COLO829 (cell line): ENCODE results near the gene ZNF502.
A peak's percentile ranks its signal among the peaks of the same experiment; 100 is the strongest.
"Not testable (repeated sequence)": the region's sequence is repeated elsewhere in the genome, so short reads cannot be mapped to it uniquely, and the experiment has no call there.

Source experiments
- DNase-seq: peaks from one replicate; pipeline ENCODE4 v3.0.0; 2012; ENCODE audit warnings: low spot score

Gene ZNF502

GRCh38 chr3:44712455-44713075 lies at the start of gene ZNF502:
Gene ZNF502, plus strand, starts transcription at chr3:44712660. Its CDS starts 7,602 bp downstream, at chr3:44720262.
- DNase-seq, result peak; percentile 71

DNA sequence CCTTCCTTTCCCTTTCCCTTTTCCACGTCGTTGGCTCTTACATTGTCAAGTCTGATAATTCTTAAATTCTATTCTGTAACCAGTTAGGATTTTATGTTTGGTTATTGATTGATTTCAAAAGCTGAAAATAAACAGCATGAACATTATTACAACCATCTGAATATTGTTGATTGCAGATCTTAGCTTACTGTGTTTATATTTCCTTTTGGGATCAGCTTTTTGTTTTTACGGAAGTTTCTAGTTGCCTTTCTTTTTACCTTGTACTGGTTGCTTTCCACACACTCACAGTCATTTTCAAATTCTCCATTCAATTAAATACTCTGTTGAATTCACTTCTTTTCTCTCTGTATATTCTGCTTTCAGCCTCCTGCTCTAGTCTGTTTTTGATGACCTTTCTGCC lies 47.3 kb upstream of the ZNF502 start:
- DNase-seq, result no peak

GRCh38 chr3:44666346-44666745 lies 46.1 kb upstream of the ZNF502 start:
- no peak for DNase-seq

DNA sequence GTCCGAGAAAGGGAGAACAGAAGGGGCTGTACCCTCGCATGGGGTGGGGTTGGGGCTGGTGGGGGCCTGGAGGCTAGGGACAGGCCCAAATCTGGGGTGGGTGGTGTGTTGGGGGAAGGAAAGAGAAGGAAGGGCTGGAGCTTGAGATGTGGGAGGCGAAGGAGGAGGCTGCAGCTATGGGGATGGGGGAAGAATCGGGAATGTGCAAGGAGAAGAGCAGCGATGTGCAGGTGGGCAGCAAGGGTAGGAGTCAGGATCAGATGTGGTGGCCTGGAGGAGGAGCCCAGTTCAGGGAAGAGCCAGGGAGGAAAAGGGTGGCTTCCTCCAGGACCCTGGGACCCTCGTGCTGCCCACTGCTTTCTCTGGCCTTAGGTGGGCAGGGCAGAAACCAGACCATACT lies 42.7 kb upstream of the ZNF502 start:
- DNase-seq, result no peak

- not testable (repeated sequence) for DNase-seq
Observed at GRCh38 chr3:44673466-44673865, 39.0 kb upstream of the ZNF502 start.

- no peak for DNase-seq
Observed at GRCh38 chr3:44674211-44674610, 38.2 kb upstream of the ZNF502 start.

GRCh38 chr3:44678480-44679116 lies 33.9 kb upstream of the ZNF502 start:
- DNase-seq, result no peak

DNA sequence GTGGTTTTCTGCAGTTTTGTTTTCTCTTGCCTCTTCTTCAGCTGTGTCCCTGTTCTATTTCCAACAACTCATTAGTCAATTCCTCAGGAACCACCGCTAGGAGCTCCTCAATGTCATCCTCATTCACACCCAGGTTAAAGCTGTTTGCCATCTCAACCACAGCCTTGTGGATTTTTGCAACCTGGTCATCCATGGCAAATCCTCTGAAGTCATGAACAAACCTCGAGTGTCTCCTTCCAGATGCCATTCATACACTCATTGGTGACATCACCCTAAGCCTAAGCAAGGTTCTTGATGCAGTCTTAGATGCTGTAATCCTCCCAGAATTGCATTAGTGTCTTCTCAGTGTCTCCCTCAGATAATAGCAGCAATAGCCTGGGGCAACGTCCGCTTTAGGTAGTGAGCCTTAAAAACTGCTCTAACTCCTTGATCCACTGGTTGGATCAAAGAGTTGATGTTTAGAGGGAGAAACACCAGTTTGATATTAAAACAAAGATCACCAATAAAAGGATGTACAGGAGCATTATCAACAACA lies 31.5 kb upstream of the ZNF502 start:
- no peak for DNase-seq

GRCh38 chr3:44682182-44682896 lies 30.1 kb upstream of the ZNF502 start:
- no peak for DNase-seq

DNA sequence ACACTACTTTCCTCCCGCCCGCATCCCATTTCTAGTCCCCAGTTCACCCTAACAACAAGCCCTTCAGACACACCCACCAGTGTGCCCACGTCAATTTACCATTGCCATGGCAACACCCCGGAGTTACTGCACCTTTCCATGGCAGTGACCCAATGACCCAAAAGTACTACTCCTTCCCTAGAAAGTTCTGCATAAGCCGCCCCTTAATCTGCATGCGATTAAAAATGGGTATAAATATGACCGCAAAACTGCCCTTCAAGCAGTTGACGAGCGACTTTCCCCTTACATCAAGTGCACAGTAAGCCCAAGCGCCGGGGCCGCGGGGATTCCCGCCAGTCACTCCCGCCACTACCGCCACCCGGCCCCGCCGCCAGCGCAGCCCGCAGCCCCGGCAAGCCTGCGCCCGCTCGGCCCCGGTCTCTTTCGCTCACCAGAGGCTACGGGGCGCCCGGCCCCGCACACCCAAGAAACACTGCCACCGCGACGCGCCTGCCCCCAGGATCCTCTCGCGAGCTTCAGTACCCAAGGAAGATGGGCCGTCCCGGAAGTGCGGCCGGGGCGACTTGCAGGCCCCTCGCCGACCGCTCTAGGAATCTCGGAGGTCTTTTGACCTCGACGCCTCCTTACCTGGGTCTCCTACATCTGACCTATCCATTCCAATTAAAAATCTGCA lies 27.2 kb upstream of the ZNF502 start:
- no peak for DNase-seq

GRCh38 chr3:44687898-44688297 lies 24.6 kb upstream of the ZNF502 start:
- DNase-seq, result no peak

- no peak for DNase-seq
Observed at GRCh38 chr3:44721231-44722102, 9.0 kb downstream of the ZNF502 start.

GRCh38 chr3:44722103-44722401 lies 9.6 kb downstream of the ZNF502 start:
- DNase-seq, result no peak

- peak; percentile 68 for DNase-seq
Observed at GRCh38 chr3:44729384-44729910, 17.0 kb downstream of the ZNF502 start, which contains the start of gene ZNF501. Gene ZNF501, plus strand, starts transcription at chr3:44729635. Its CDS starts 4,787 bp downstream, at chr3:44734422.

DNA sequence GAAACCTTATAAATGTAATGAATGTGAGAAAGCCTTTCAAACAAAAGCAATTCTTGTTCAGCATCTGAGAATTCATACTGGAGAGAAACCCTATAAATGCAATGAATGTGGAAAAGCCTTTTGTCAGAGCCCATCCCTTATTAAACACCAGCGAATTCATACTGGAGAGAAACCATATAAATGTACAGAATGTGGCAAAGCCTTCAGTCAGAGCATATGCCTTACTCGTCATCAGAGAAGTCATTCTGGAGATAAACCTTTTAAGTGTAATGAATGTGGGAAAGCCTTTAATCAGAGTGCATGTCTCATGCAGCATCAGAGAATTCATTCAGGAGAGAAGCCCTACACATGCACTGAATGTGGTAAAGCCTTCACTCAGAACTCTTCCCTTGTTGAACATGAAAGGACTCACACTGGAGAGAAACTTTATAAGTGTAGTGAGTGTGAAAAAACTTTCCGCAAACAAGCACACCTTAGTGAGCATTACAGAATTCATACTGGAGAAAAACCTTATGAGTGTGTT lies 22.2 kb downstream of the ZNF502 start:
- no peak for DNase-seq

- DNase-seq, result no peak
Observed at GRCh38 chr3:44761101-44761423, 48.6 kb downstream of the ZNF502 start.

GRCh38 chr3:44761424-44762169 lies 49.1 kb downstream of the ZNF502 start, which contains the start of the genes KIAA1143 and KIF15:
Gene KIAA1143, minus strand, starts transcription at chr3:44761619. Its CDS starts 17 bp downstream, at chr3:44761602.
Gene KIF15, plus strand, starts transcription at chr3:44761794. Its CDS starts 72 bp downstream, at chr3:44761866.
- DNase-seq, result peak; percentile 89

GRCh38 chr3:44762170-44762677 lies 49.8 kb downstream of the ZNF502 start:
- no peak for DNase-seq

- DNase-seq, result no peak
Observed at GRCh38 chr3:44762690-44763089, 50.2 kb downstream of the ZNF502 start.

DNA sequence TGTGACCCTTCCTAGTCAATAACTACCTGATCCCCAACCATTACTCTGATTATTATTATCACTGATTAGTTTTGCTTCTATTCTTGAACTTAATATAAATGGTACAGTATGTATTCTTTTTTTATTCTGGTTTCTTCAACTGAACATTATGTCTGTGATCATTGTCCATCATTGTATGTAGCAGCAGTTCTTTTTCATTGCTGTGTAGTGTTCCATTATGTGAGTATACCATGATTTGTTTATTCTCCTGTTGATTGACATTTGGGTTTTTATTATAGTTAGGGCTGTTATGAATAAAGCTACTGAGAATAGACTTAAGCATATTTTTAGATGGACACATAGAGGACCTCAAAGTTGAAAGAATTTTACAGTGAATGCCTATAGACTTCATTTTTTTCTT lies 51.8 kb downstream of the ZNF502 start:
- no peak for DNase-seq
